HepG2 (cell line): ENCODE measurements around the gene GRIP2.

Source experiments
- ASH2L ChIP-seq: fragments of 300-600, 200-600 bp; sonication (generic); IDR thresholded peaks from 2 replicates; pipeline ENCODE4 v1.7.0; 2017; ENCODE audit warnings: low read depth, mild to moderate bottlenecking, moderate library complexity, mixed read lengths, low read length; ENCODE audit not compliant: insufficient read length
- KLF15 ChIP-seq: sonication (generic); formaldehyde crosslinking; IDR thresholded peaks from 2 replicates; pipeline ENCODE4 v1.8.1; 2023; ENCODE audit warnings: borderline replicate concordance, mild to moderate bottlenecking, inconsistent platforms, missing genetic modification reagents, mixed read lengths
- NR1H2 ChIP-seq: sonication (generic); formaldehyde crosslinking; IDR thresholded peaks from 2 replicates; pipeline ENCODE4 v1.8.1; 2022; ENCODE audit warnings: low read depth, missing genetic modification reagents, borderline replicate concordance
- SOX6 ChIP-seq, 2 experiments: fragments of 450-650 bp in 1 of 2; sonication (generic) in 1 of 2; formaldehyde crosslinking in 1 of 2; IDR thresholded peaks; 2 replicates each; pipeline versions ENCODE4 v1.4.0 to v1.6.1; 2017 to 2020; ENCODE audit warnings: antibody characterized with exemption in 1 of 2, mild to moderate bottlenecking in 1 of 2, missing genetic modification reagents in 1 of 2
- TF ChIP-seq, protein P1 (sequence below): IDR thresholded peaks from 2 replicates; pipeline ENCODE4 v1.6.1; 2012; ENCODE audit warnings: inconsistent platforms
- TF ChIP-seq, protein P2 (sequence below): sonication (generic); formaldehyde crosslinking; IDR thresholded peaks from 2 replicates; pipeline ENCODE4 v1.4.0; 2020; ENCODE audit warnings: missing genetic modification reagents

DNA sequence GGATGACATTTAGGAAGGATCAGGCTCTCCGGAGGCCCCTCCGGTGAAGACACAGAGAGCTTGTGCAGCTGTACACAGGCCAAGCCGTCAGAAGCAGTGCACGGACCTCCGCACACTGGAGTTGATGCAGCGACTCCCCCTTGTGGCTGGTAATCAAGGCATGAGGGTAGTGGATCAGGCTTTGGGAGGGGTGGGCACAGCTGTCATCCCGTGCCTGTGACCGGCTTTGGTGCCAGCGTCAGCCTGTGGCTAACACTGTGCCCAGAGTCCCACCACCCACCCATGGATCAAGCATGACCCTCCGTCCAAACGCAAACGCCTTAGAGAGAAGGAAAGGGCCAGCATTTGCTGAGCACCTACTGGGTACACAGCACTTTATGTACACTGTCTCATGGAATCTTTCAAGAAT lies 8.2 kb upstream of the GRIP2 start:
- TF ChIP-seq, protein P1, sequence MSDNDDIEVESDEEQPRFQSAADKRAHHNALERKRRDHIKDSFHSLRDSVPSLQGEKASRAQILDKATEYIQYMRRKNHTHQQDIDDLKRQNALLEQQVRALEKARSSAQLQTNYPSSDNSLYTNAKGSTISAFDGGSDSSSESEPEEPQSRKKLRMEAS = no peak
- TF ChIP-seq NR1H2 (CRISPR knock-in tag) (no peak), KLF15 (CRISPR knock-in tag) (no peak), ASH2L (no peak), SOX6 (IDR thresholded peaks at IDR 0.05) (no peak), SOX6 (CRISPR knock-in tag; IDR thresholded peaks at IDR 0.05) (no peak)
- TF ChIP-seq, protein P2, sequence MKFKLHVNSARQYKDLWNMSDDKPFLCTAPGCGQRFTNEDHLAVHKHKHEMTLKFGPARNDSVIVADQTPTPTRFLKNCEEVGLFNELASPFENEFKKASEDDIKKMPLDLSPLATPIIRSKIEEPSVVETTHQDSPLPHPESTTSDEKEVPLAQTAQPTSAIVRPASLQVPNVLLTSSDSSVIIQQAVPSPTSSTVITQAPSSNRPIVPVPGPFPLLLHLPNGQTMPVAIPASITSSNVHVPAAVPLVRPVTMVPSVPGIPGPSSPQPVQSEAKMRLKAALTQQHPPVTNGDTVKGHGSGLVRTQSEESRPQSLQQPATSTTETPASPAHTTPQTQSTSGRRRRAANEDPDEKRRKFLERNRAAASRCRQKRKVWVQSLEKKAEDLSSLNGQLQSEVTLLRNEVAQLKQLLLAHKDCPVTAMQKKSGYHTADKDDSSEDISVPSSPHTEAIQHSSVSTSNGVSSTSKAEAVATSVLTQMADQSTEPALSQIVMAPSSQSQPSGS = no peak
